IPS-18c (cell line): ENCODE results near the gene ABCB6.
"Not testable (repeated sequence)": the region's sequence is repeated elsewhere in the genome, so short reads cannot be mapped to it uniquely, and the experiment has no call there.

ENCODE experiments used
- H3K4me3 ChIP-seq: 2 replicates; pipeline ENCODE4 v1.7.0; 2013; ENCODE audit warnings: low read depth, mild to moderate bottlenecking, low read length, moderate library complexity; ENCODE audit not compliant: insufficient read depth
- H3K9me3 ChIP-seq: one replicate; pipeline ENCODE4 v1.6.1; 2013; ENCODE audit warnings: mild to moderate bottlenecking, low read length, moderate library complexity; ENCODE audit not compliant: control insufficient read depth, insufficient read depth

Gene ABCB6

GRCh38 chr2:219218732-219219701 lies at the start of gene ABCB6:
Gene ABCB6 (minus strand): TSS chr2:219218958. CDS start chr2:219218673, 285 bp downstream.
- peak within 1 kb of the TSS; percentile 65 for H3K4me3 ChIP-seq

GRCh38 chr2:219268294-219268693 lies 49.5 kb upstream of the ABCB6 start:
- no peak overlapping the region for H3K4me3 ChIP-seq
- no peaks in the 10 kb centered on the region for H3K9me3 ChIP-seq

More at GRCh38 chr2:219218732-219219701, at the start of gene ABCB6:
- H3K9me3 ChIP-seq, result no peaks in the 10 kb centered on the region

- Histone ChIP-seq H3K4me3 (no peak overlapping the region), H3K9me3 (no peaks in the 10 kb centered on the region)
These were observed 48.1 kb upstream of the ABCB6 start for GRCh38 chr2:219266886-219267285.

GRCh38 chr2:219266232-219266631 lies 47.5 kb upstream of the ABCB6 start:
- no peak overlapping the region for H3K4me3 ChIP-seq
- no peaks in the 10 kb centered on the region for H3K9me3 ChIP-seq

GRCh38 chr2:219261024-219261855 lies 42.5 kb upstream of the ABCB6 start:
- Histone ChIP-seq H3K9me3 (no peaks in the 10 kb centered on the region), H3K4me3 (no peak overlapping the region)

GRCh38 chr2:219258942-219259341 lies 40.2 kb upstream of the ABCB6 start:
- not testable (repeated sequence) for H3K9me3 ChIP-seq, H3K4me3 ChIP-seq

GRCh38 chr2:219254590-219255201 lies 35.9 kb upstream of the ABCB6 start:
- peak overlapping the region; percentile 38; the same call in 1 of the 2 replicates for H3K4me3 ChIP-seq

GRCh38 chr2:219253753-219254589 lies 35.2 kb upstream of the ABCB6 start, which contains the start of gene TUBA4A:
Gene TUBA4A (minus strand): TSS chr2:219253918. CDS start chr2:219253858, 60 bp downstream.
- H3K9me3 ChIP-seq, result no peaks in the 10 kb centered on the region
- H3K4me3 ChIP-seq, result peak within 1 kb of the TSS; percentile 45

More at GRCh38 chr2:219254590-219255201, 35.9 kb upstream of the ABCB6 start:
- no peaks in the 10 kb centered on the region for H3K9me3 ChIP-seq

- no peaks in the 10 kb centered on the region for H3K9me3 ChIP-seq
- H3K4me3 ChIP-seq, result peak within 1 kb of the TSS; percentile 45
These were observed 34.4 kb upstream of the ABCB6 start, which contains the start of gene TUBA4B for GRCh38 chr2:219252900-219253752. Gene TUBA4B (plus strand): TSS chr2:219253243. CDS start chr2:219253408, 165 bp downstream.

GRCh38 chr2:219252570-219252899 lies 33.8 kb upstream of the ABCB6 start:
- H3K4me3 ChIP-seq, result peak overlapping the region; percentile 45
- no peaks in the 10 kb centered on the region for H3K9me3 ChIP-seq

- no peak overlapping the region for H3K4me3 ChIP-seq
- H3K9me3 ChIP-seq, result no peaks in the 10 kb centered on the region
These were observed 33.3 kb upstream of the ABCB6 start for GRCh38 chr2:219252084-219252483.

GRCh38 chr2:219251656-219252055 lies 32.9 kb upstream of the ABCB6 start:
- Histone ChIP-seq H3K9me3 (no peaks in the 10 kb centered on the region), H3K4me3 (no peak overlapping the region)

- Histone ChIP-seq H3K4me3 (no peak overlapping the region), H3K9me3 (no peaks in the 10 kb centered on the region)
These were observed 31.5 kb upstream of the ABCB6 start for GRCh38 chr2:219250049-219250781.

- Histone ChIP-seq H3K9me3 (no peaks in the 10 kb centered on the region), H3K4me3 (no peak overlapping the region)
These were observed 30.6 kb upstream of the ABCB6 start for GRCh38 chr2:219249203-219249980.
